GM18951 (cell line): ENCODE results near the gene FAM76B.

Experiments
- POLR2A ChIP-seq: IDR thresholded peaks from 4 replicates; pipeline ENCODE4 v1.6.1; 2011; ENCODE audit warnings: mild to moderate bottlenecking; ENCODE audit not compliant: insufficient read length, insufficient read depth; ENCODE audit errors: extremely low read depth
- in situ Hi-C: fragments of 300-500 bp; cut with MboI; formaldehyde crosslinking; loops from one replicate; pipeline ENCODE4 v1.12.0; 2022; ENCODE audit warnings: low sequenced_read_pairs, mixed read lengths, inconsistent platforms; ENCODE audit not compliant: unreplicated experiment

Gene FAM76B

DNA sequence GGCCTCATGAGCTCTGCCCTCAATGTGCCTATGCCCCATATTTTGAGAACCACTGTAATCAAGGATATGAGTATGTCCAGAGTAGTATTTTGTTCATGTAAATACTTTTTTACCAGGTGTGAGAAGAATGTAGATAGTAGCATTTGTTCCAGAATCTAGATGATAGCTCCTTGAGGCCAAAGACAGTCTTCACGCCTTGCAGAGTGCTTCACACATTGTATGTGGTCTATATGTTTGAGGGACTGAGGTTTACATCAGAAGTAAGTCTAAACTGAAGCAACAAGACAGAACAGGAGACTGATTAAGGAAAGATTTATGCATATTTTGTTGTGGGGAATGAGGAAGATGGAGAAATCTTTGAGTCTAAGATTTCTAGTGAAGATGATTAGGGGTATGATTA lies 13.2 kb upstream of the FAM76B start:
- no peak for TF ChIP-seq POLR2A
- in situ Hi-C loops: no loop called here

- in situ Hi-C loops: no loop called here
- TF ChIP-seq POLR2A: no peak
These were observed 10.9 kb upstream of the FAM76B start for GRCh38 chr11:95800438-95800837.

GRCh38 chr11:95799546-95799945 lies 10.0 kb upstream of the FAM76B start:
- TF ChIP-seq POLR2A: no peak
- in situ Hi-C loops: no loop called here

DNA sequence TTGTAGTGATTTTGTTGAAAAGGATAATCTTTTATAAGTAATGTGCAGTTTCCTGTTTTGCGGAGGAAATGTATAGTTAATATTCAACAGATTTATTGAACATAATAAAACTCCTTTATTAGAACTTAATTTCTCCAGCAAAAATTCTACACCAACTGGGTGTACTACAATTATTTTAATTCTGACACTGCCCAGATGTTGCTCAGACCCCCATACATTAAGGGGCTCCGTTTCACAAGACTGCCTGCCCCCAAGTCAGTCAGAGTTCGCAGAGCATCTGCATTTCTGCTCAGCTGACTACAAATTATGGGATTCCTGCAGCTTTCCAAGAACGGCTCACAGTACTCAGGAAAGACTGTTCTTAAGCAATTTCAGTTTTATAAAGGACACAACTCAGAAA lies 6.9 kb upstream of the FAM76B start:
- no peak for TF ChIP-seq POLR2A
- in situ Hi-C loops: no loop called here

DNA sequence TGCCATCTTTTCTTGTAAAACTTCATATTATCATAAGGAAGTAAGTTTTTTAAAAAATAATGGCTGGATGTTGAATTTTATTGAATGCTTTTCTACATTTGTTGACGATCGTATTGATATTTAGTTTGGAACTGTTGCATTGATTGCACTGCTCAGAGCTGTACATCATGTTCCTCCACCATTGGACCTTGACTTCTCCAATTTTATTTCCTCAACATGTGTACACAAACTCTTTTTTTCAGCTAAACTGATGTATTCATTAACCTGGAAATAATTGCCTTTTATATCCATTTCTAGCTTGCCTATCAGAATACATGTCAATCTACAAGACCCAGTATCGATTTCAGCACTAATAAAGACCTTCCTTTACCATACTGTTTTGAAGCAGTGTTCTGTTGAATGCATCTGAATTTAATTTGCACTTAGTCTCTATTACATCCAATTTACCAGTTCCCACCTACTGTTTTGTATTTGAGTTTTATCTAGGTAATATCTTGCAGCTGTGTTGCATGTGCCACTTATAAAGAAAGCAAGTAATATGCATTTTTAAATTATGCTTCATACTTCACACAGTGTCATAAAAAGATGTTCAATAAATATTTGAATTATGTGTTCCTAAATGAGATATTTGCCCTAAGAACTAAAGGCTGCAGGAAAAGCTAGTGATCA lies 6.2 kb upstream of the FAM76B start:
- TF ChIP-seq POLR2A: no peak
- in situ Hi-C loops: no loop called here

DNA sequence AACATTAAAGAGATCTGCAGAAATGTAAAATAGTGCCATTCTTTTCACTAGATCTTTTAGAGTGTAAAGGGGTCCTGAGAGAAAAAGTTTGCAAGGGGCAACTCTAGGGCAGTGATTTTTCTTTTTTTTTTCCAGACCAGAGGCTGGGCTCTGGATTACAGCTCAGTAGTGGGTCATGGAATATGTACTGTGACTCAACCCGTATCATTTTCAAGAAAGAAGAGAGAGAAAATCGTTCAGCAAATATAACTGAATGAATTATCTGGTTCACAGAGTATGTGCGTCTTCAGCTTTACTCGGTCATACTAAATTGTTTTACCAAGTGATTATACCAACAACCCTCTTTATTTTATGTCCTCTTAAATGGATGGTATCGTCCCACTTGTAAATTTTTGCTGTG lies 4.5 kb upstream of the FAM76B start:
- TF ChIP-seq POLR2A: no peak
- in situ Hi-C loops: no loop called here

- in situ Hi-C loops: no loop called here
- no peak for TF ChIP-seq POLR2A
These were observed 3.5 kb upstream of the FAM76B start for GRCh38 chr11:95793116-95793515.

- in situ Hi-C loops: no loop called here
- TF ChIP-seq POLR2A: no peak
These were observed 3.1 kb upstream of the FAM76B start for GRCh38 chr11:95792700-95793099.

DNA sequence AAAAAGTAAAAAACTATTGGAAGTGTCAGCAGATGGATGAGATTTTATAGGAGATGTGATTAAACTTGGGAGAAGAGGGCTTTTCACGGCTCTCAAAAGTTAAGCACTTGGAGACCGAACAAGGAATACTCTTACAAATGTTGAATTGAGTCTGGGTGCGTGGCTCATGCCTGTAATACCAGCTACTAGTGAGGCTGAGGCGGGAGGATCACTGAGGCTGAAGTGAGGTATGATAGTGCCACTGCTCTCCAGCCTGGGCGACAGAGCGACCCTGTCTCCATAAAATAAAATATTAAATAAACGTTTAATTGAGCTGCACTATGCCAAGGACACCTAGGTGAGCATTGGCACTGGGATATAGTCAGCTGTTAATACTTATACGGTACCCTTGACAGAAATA lies 2.6 kb upstream of the FAM76B start:
- no peak for TF ChIP-seq POLR2A
- in situ Hi-C loops: no loop called here

DNA sequence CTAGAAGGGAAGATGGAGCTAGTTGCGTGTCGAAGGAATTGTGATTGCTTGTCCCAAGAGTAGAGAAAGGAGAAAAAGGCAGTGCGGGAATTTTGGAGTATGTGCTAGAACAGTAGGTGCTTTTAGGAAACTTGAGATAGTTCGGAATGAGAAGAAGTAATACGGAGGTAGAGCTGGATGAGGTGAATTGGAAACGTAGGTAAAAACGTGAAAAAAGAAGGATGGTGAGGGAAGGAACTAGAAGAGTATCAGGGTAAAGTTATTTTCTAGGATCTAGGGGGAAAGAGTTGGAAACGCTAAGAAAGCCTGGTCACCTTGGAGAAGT lies 2.1 kb upstream of the FAM76B start:
- in situ Hi-C loops: no loop called here
- TF ChIP-seq POLR2A: no peak

- in situ Hi-C loops: no loop called here
- no peak for TF ChIP-seq POLR2A
These were observed 1.5 kb upstream of the FAM76B start for GRCh38 chr11:95790933-95791708.

DNA sequence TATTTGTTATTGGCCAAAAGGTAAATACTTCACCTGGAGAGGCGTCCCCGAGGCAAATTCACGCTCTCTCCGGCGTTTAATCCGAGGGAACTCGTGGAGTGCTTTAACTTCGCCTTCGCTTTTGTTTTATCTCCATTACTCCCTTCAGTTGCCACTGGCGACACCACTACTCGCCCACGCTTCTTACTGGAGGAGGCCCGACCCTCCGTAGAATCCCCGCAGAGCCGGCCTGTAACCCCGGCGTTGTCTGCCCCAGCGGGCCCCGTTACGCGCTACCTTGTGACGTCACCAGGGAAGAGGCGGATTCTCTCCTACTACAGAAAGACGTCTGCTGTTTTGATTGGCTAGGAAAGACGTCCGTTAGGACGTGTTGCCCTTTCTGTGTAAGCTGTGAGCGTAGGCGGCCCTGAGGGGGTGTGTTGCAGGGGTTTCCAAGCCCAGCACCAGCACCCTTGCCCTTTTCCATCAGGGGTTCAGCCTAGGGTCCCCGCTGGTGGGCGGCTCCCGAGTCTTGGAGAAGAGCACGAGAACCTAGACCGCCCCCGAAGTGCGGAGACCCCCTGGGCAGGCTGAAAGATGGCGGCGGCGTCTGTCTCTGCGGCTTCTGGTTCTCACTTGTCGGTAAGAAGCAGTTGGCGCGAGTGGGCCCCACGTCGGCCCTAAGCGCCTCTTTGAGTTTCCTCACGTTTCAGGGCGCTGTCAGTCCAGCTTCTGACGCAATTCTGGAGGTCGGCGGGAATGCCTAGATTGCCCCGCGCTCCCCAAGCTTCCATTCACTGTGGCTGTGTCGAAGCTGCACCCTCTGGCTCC lies 746 bp upstream of the FAM76B start, which contains the start of gene CEP57:
Gene CEP57 (plus strand): TSS at position 376 of the 810 bp plus-strand sequence. CDS start 201 bp downstream, at position 577.
- in situ Hi-C loops: no loop called here
- TF ChIP-seq POLR2A: peak; percentile 68

DNA sequence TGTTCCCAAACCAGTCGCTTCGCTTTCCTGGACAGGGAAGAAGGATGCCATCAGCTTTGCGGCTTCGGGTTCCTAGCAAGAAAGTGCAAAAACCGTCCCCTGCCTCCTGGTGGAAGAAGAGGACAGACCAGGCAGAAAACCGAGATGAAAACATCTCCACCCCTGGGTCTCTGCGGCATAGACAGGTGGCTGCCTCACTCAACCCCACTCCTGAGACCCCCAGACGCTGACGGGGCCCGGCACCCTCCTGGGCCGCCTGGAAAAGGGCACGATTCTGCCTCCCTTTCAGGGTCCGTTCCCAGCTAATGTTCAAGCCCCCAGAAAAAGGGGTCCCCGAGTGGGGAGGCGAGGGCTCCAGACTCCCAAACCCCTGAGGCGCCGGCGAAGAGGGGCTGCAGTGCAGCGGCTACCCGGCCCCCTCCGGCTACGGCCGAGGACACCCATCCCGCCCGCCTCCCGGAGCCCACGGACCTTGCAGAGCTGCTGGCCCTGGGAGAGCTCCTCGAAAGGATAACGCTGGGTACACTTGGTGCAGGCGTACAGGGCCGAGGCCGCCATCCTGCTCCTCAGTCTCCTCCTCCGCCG lies 569 bp downstream of the FAM76B start:
- in situ Hi-C loops: no loop called here
- TF ChIP-seq POLR2A: no peak
